ENCODE results near the gene GAB1.

DNA sequence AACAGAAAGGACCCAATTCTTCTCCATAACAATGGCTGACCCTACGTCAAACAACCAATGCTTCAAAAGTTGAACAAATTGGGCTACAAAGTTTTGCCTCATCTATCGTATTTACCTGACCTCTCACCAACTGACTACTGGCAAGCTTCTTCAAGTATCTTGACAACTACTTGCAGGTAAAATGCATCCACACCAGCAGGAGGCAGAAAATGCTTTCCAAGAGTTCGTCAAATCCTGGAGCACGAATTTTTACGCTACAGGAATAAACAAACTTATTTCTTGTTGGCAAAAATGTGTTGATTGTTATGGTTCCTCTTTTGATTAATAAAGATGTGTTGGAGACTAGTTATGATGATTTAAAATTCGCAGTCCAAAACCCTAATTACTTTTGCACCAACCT is 6.7 kb upstream of the GAB1 start:
- TF ChIP-seq, protein P1, sequence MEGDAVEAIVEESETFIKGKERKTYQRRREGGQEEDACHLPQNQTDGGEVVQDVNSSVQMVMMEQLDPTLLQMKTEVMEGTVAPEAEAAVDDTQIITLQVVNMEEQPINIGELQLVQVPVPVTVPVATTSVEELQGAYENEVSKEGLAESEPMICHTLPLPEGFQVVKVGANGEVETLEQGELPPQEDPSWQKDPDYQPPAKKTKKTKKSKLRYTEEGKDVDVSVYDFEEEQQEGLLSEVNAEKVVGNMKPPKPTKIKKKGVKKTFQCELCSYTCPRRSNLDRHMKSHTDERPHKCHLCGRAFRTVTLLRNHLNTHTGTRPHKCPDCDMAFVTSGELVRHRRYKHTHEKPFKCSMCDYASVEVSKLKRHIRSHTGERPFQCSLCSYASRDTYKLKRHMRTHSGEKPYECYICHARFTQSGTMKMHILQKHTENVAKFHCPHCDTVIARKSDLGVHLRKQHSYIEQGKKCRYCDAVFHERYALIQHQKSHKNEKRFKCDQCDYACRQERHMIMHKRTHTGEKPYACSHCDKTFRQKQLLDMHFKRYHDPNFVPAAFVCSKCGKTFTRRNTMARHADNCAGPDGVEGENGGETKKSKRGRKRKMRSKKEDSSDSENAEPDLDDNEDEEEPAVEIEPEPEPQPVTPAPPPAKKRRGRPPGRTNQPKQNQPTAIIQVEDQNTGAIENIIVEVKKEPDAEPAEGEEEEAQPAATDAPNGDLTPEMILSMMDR (conservative IDR thresholded peaks at IDR 0.05): no peak
- no peak for TF ChIP-seq EZH2 (IDR thresholded peaks at IDR 0.05; ENCODE audit: low read depth)

Data from PC-9 (cell line).